Activated CD4-positive, alpha-beta T cell treated with anti-CD3 and anti-CD28 coated beads, Interleukin-2, Interleukin-4, amounts not matched to agents 100 ng/mL and 50 ng/mL, durations not matched to agents 16 hours and 8 hours (primary cell): ENCODE results near the gene DAD1.

Source experiments
- DNase-seq: peaks from one replicate; pipeline ENCODE4 v3.0.0-alpha.2; 2020; ENCODE audit warnings: low spot score

The DAD1 gene

DNA sequence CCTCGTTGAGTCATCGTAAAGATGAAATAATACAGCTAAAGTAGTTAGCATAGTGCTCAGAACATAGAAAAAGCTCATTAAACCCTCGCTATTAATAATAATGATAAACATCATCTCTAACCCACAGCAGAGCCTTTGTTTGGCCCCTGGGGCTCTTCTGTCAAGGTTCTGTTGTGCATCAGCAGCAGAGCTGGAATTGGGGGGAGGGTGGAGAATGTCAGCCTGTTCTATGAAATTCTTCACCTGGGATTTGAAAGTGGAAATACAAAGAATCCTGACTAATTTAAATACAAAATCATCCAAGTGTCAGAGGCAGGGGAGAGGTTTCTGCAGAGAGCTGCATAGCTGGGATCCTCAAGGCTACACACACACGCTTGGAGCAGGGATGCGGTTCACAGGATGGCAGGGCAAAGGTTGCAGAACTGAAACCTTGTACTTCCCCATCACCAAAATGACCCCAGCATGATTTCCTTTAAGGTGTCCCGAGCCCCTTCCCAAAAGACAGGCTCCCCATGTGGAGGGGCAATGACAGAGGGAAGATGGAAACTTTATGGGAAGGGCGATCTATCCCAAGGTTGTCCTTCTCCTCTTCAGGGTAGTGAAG, 71.8 kb downstream of the DAD1 start:
- no peak for DNase-seq

DNA sequence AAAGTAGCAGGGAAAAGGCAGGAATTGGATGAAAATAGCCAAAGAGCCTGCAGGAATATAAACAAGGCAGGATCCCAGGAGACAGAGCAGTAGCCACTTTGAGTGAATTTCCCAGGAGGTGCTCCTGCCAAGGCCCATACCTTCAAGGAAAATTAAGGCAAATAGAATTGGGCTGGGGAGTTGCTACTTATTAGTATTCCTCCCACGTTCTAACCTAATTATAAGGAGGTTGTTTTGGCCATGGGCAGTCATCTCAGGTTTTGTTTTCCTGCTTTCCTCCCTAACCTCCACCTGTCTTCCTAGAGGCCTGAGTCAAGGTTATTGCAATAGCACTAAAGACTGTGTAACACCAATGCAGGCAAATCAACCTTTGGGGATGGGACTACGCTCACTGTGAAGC, 73.1 kb downstream of the DAD1 start:
- no peak for DNase-seq
